GM19239 (cell line): ENCODE measurements around the gene C9orf50.
"Not testable (repeated sequence)": the region's sequence is repeated elsewhere in the genome, so short reads cannot be mapped to it uniquely, and the experiment has no call there.

Experiments
- DNase-seq: peaks from one replicate; pipeline ENCODE4 v3.0.0; 2011; ENCODE audit warnings: low spot score; ENCODE audit not compliant: insufficient read length
- FAIRE-seq: peaks from 2 replicates; lab custom pipeline; 2011; peaks lifted over from hg19 to GRCh38; lab: Jason Lieb, UNC

The C9orf50 gene

DNA sequence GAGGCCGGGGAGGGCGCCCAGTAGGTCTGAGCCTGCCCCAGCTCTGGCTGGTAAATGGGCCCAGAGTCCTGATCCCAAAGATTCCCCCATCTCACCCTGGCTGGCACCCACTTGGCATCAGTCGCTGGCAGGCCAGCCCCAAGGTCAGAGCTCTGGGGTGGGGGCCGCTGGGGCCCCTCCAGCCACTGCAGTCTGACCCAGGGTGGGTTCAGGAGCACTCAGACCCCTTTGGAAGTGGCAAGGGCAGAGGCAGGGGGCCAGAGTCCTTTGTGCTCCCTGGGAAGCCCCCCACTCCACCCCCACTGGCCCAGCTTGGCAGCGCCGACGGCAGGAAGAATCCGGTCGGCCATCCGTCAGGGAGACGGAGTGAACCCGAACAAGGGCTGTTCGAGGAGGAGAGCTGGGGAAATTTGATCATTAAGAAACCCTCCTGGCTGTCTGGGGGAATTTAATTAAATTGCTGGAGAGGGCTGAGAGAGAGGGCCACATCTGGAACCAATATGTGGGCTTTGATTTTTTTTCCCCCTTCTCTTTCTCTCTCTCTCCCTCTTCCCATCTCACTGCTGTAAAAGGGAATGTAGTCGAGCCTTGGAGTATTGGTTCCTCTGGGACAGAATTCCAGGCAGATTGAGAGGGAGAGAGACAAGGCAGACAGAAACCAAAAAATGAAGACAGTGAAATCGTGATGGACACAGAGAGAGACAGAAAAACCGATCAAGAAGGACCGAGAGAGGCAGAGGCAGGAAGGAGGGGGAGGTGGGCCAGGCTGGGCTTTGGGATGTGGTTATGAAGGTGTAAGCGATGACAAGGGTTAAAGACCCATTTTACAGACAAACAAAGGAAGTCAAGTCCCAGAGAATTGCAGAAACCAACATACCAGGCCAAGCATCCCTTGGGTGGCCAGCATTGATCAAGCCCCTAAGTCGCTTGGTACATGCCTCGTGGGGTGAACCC is 29.1 kb upstream of the C9orf50 start:
- DNase-seq, result no peak
- FAIRE-seq, result no peak

DNA sequence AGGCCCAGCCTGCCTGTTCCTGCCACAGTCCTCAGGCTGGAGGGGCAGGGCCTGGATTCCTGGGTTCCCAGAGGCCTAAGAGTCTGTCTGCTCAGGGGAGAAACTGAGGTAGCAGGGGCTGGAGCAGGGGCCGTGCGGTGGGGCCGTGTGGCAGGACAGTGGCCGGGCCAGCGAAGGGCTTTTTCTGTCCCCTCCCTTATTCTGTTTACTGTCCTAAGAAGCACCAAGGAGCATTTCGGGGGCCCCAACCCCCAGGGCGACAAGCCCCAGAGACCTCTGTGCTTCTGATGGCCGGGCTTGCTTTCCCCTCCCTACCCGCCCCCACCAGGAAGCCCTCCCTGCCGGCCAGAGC is 27.8 kb upstream of the C9orf50 start:
- no peak for FAIRE-seq
- no peak for DNase-seq

DNA sequence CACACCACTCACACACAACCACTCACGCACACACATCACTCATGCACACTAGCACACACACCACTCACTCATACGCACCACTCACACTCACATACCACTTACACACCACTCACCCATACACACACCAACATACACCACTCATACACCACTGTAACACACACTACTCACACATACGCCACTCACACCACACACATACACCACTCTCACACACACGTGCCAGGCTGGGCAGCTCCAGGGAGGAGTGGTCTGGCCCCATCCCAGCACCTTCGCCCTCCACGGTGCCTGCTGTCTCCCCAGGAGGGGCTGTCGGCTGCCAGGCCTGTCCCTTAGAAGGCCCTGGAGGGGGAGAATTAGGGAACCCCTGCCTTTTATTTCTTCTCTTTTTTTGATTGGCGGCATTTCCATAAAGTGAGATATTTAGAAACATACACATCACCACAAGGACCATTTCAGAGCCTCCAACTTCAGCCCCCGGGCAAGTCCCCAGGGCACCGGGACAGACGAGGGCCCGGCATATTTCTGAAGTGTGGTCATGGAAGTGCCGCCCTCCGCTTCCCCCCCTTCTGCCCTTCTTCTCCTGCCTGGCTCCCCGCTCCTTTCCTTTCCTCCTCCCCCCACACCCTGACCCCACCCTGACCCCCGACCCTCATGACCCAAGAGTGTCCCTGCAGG is 27.3 kb upstream of the C9orf50 start:
- no peak for DNase-seq

DNA sequence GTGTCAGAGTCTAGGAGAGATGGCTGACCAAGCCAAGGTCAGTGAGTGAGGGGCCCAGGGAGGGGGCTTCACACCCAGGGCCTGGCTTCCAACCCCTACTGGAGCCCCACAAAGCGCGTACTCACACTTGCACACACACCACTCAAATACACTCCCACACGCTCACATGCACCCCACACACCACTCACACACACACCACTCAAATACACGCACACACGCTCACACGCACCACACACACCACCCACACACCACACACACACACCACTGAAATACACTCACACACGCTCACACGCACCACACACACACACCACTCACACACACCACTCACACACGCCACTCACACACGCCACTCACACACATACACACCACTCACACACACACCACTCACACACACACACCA is 26.7 kb upstream of the C9orf50 start:
- FAIRE-seq, result no peak

More for the DNA sequence above, 27.3 kb upstream of the C9orf50 start:
- FAIRE-seq, result no peak

DNA sequence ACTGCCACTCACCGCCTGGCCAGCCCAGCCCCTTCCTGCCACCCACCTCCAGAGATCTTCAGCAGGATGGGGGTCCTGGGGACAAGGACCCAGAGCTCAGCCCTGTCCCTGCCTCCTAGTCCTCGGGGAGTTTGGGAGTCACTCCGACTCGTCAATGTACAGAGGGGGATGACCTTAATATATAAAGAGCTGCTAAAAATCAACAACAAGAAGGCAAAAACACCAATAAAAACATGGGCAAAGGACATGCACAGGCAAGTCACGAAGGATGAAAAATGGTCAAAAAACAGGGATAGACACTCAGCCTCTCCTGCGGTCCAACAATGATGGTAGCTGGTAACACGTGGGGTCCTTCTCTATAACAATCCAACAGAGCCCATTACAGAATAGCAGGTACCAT is 25.8 kb upstream of the C9orf50 start:
- DNase-seq (no peak), FAIRE-seq (no peak)

More for the DNA sequence above, 26.7 kb upstream of the C9orf50 start:
- DNase-seq, result no peak

DNA sequence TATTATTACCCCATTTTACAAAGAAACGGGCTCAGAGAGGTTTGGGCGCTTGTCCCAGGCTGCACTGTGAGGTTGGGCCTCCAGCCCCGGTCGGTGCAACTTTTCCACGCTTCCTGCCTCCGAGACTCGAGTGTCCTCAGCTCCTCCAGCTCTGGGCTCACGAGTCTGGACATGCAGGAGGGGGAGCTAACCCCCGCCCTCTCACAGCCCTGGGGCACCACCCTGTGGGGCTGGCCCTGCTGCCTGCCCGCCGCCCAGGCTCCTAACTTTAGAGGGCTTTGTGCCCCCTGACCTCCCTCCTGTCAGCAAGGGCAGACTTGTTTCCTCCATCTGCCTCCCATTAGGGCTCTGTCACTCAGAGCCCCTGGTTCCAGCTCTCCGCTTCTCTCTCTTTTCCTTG is 25.4 kb upstream of the C9orf50 start:
- no peak for FAIRE-seq
- no peak for DNase-seq

DNA sequence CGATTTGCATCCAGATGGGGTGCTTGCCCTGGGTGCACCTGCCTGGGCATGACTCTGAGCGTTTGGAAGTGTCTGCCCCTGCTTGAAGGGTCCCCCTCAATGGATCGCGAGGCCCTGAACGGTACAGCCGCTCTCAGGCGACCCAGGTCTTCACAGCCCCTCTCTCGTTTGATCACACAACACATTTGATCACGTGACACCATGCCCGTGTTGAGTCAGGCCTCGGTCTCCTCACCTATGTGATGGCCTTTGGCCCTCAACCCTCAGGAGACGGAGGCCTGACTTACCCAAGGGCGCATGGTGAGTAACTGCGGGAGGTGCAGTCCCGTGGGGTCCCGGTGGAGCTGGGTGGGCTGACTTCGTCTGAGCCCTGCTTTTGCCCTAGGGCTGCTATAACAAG is 24.0 kb upstream of the C9orf50 start:
- DNase-seq (no peak), FAIRE-seq (no peak)

DNA sequence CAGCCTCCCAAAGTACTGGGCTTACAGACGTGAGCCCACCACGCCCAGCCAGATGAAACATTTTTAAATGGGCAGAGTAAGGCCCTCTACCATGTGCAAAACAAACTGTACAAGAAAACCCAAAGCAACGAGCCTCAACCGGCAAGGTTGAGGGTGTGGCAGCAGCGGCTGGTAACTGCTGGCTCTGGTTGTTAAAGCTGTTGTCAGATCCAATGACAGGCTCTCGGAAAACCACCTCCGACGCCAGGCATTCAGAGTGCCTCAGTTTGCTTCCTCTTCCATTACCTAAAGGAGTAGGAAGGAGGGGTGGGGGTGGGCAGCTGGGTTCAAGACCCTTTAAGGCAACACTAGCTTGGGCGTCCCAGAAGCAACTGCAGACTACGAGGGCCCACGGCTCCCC is 23.5 kb upstream of the C9orf50 start:
- FAIRE-seq (no peak), DNase-seq (no peak)

DNA sequence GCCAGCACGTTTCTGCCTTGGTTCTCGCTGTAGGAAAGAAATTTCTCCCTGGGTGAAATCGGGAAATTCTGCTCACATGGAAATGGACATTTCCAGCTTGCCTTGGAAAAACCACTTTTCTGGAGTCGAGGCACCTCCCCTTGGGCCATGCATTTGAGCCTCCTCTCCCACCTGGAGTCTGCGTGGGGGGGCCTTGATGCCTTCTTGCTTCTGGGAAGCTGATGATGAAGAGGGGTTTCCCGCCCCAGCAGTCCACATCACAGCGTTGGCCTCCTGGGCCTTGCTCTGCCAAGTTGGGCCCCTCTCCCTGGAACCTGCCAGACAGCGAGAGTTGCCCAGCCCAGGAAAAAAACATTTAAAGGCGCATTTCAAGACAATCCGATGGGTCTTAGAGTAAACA is 22.8 kb upstream of the C9orf50 start:
- FAIRE-seq (no peak), DNase-seq (no peak)

DNA sequence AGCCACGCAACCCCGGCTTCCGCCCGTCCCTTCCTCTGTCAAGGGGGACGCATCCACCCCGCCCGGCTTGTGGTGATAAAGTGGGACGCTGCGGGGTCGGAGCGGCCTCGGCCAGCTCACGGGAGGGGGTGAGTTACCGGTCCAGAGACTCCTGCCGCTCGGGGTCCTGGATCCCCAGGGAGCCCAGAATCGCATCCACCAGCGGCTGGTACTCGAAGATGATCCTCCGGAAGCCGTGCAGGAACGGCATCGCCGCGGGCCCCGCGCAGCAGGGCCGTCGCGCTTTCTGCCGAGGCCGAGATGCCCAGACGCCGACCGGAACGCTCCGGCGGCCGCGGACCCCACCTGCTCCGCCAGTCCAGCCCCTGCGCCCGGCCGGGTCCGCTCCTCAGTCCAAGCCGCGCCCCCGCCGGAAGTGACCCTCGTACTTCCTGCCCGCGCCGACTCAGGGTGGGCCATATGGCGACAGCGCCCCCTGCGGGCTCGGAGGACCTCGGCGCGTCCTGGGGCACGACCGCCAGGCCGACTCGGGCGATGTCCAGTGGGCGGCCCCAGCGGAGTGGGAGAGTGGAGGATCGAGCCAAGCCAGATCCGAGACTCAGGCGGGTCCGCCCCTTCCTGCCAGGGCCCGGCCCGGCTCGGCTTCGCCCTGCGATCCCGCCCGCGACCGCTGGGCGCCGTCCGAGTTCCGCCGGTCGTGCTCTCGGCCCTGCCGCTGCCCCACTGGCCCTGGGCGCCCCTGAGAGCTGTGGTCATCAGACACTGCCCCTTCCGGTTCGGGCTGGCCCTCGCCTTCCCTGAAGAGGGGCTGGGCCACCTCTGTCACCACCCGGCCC is 21.1 kb upstream of the C9orf50 start, which contains the start of gene ASB6:
Gene ASB6, minus strand, starts transcription at position 402 of the 836 bp plus-strand sequence. Its CDS starts 152 bp downstream, at position 250.
- peak; percentile 92 for FAIRE-seq
- DNase-seq, result peak; percentile 100

DNA sequence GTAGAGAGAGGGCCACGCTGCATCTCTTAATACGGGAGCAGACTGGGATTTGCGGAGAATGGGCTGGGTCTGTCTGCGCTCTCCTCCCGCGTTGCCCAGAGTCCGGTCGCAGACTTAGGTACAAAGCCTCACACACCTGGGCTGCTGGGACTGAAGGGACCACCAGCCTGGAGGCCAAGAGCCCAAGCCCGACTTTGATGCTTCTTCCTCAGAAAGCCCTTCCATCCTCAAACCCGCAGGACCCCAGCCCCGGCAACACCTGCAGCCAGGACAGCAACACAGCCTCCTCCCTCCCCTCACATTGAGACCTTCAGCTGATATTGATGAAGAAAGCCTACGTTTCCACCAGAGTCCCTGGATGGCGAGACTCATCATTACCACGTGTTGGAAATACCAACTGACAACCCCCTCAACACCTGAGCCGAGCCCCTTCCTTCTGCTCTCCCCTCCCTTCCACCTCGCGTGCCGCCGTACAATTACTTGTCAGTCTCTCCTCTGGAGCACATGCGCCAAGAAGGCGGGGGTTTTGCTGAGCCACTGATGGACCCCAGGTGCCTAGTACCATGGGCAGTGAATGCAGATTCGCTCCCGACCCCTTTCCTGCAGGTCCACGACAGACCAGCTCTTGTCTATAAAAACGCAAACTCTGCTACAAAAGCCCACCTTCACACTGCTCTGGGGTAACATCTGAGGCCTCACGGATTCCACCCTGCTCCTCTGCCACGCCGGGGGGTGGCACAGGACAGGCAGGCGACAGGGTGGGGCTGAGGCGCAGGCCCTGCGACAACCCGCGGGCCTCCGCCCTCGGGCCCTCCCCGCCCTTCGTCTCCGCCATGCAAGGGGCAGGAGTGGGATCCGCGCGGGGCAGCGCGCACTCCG is 20.2 kb upstream of the C9orf50 start:
- no peak for FAIRE-seq
- DNase-seq, result no peak

DNA sequence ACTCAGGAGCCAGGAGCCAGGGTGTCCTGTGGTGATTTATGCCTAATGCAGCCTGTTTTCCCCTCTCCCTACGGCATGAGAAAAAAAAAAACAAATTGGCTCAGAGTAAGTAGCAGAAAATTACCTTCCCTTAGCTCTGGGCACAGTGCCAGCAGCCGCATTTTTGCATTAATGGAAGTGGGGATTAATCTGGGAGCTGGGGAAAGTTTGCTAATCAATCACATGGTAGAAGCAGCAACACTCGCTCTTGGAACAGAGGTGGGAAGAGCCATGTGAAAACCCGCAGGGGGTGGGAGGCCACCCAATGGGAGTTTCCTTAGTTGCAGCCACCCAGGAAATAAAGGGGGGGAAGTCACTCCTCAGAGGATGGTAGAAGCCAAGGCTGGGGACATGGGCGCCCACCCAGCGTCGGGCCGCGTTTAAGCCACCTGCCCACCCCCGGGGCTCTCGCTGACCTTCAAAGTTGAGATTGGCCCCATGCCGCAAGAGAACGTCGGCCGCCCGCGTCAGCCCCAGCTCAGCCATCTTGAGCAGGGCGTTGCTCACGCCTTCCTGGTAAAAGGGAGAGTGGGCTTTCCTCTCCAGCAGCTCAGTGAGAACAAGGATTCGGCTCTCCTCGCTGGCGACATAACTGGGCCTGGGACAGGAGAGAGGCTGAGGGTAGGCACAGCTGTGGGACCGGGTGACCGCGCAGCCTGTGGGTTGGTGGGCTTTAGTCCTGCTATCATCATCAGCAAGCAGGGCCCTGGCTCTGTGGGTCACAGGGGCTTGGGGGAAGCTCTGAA is 19.4 kb upstream of the C9orf50 start:
- FAIRE-seq (no peak), DNase-seq (no peak)

DNA sequence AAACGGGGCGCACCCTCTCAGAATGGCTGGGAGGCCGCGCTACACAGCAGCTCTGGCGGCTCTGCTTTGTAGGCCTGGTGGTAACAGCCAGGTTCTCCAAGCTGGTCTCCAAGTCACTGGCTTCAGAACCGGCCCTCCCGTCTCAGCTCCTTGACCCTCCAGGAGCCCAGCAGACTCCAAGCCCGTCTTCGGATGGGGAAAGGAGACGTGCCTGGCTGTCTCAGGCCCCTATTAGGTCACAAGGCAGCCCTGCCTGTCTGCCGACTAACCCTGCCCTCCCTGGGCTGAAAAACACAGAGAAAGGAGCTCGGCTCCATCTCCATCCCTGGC is 18.8 kb upstream of the C9orf50 start:
- FAIRE-seq (no peak), DNase-seq (no peak)

DNA sequence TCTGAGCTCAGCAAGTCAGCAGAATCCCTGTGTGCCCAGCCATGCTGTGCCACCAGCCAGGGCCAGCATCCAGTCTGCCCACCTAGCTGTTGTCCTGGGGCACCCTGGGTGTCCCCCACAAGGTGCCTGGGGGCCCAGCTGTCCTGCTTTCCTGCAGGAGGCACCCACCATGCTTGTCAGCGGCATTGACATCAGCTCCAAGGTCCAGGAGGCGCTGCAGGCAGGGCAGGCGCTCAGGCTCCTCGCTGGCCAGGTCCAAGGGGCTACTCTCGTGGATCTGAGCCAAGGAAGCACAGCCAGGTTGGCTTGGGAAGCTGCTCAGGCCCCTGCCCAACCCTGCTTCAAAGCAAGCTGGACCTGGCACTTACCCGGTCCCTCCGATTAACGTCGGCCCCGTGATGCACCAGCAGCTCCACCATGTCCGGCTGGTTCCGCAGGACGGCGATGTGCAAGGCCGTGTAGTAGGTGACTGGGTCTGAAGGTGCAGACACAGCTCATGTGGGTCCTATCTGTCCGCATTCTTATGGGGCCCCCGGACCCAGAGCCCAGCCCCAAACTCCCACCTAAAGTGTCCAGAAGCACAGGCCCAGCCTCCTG is 18.2 kb upstream of the C9orf50 start:
- FAIRE-seq (no peak), DNase-seq (no peak)

DNA sequence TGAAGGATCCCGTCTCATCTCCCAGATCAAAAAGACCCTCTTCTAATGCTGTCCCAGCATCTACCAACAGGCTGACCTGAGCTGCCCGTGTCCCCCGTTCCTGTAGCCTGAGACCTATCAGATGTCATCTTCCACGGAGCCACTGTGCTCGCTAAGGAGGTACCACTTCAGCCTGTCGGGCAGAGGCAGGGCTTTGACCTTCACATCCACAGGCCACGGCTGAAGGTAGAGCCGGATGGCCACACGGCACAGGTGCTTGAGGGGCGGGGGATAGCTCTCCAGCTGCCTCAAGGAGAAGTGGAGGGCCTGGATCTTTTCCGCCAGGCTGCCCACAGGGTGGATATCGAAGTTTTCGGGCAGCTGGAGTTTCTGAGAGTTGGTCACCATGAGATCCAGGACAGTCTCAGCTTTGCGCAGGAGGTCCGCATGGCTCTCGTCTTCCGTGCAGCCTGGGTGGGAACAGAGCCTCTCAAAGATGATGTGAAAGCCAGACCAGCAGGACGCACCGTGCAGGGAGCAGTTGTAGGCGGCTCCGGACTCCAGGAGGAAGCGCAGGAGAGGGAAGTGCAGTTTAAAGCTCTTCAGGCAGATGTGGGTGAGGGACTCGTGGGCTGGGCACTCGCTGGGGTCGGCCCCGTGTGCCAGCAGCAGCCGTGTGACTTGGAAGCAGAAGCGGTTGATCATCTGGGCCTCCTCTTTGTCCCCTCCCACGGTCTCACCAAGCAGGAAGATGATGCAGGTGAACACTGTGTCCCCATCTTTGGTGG is 17.0 kb upstream of the C9orf50 start:
- FAIRE-seq (no peak), DNase-seq (no peak)

DNA sequence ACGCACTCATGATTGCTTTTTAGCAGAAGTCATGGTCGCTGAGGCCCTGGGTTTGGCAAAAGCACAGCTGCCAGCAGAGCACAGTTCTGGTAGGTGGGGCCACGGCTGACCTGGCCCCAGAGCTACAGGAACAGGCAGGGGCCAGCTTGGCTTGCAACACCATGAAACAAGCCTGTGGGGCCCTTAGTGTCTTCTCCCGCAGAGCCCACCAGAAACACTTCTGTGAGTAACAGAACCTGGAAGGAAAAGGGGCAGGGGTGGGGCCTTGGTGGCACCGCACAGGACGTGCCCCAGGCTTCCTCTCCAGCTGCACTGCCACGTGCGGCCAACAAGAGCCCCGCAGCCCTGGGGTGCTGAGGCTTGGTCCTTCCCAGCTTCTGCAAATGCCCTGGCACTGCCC is 16.2 kb upstream of the C9orf50 start:
- FAIRE-seq (no peak), DNase-seq (no peak)

DNA sequence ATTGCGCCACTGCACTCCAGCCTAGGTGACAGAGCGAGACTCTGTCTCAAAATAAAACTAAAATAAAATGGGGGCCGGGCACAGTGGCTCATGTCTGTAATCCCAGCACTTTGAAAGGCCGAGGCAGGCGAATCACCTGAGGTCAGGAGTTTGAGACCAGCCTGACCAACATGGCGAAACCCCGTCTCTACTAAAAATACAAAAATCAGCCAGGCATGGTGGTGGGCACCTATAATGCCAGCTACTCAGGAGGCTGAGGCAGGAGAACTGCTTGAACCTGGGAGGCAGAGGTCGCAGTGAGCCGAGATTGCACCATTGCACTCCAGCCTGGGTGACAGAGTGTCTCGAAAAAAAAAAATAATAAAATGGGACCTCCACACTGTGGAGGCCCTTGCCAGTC is 15.4 kb upstream of the C9orf50 start:
- not testable (repeated sequence) for FAIRE-seq

More for the DNA sequence above, 15.4 kb upstream of the C9orf50 start:
- not testable (repeated sequence) for DNase-seq
